Measurements from ENCODE around the gene SLC9A9. TPM values are rescaled to one million over a fixed set of nuclear protein-coding genes. Genes with fewer than 3 reads are reported as not detected.

The SLC9A9 gene
- total and polyA plus RNA-seq, 12 donors = 1.3 to 8.4 (median 3.0) TPM

DNA sequence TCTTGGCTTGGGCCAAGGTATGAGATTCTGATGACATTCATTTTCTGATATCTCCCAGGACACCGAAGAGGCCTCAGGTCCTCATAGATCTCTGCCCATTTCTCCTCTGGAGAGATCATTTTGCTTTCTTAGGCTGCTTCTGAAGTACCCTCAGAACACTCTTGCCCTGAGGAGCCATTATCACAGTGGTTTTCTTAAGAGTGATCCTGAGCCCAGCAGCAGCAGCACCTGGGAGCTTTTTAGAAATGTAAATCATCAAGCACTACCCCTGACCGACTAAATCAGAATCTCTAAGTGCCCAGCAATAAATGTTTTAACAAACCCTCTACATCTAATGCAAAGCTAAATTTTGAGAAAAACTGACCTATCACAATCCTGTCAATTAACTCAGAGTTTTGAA, 40.6 kb upstream of the SLC9A9 start:
- H3K27ac ChIP-seq = no peak overlapping the region
- TF ChIP-seq, protein P1, sequence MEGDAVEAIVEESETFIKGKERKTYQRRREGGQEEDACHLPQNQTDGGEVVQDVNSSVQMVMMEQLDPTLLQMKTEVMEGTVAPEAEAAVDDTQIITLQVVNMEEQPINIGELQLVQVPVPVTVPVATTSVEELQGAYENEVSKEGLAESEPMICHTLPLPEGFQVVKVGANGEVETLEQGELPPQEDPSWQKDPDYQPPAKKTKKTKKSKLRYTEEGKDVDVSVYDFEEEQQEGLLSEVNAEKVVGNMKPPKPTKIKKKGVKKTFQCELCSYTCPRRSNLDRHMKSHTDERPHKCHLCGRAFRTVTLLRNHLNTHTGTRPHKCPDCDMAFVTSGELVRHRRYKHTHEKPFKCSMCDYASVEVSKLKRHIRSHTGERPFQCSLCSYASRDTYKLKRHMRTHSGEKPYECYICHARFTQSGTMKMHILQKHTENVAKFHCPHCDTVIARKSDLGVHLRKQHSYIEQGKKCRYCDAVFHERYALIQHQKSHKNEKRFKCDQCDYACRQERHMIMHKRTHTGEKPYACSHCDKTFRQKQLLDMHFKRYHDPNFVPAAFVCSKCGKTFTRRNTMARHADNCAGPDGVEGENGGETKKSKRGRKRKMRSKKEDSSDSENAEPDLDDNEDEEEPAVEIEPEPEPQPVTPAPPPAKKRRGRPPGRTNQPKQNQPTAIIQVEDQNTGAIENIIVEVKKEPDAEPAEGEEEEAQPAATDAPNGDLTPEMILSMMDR (IDR thresholded peaks at IDR 0.05) = no peak
- H3K4me3 ChIP-seq = no peak overlapping the region
- 73 to 75% methylated on average over 2 of the region's 2 CpGs for WGBS, 2 donors
- DNase-seq (no peak), ATAC-seq (no peak)
- H3K27me3 ChIP-seq = peaks cover 0 to 2% (median 0%) of the 10 kb centered on the region in 7 donors
- no peaks in the 10 kb centered on the region for H3K36me3 ChIP-seq
- intact Hi-C loops (cut with DNase I) = no loop called here
- no peaks in the 10 kb centered on the region for H3K4me1 ChIP-seq
- no peaks in the 10 kb centered on the region for H3K9me3 ChIP-seq

DNA sequence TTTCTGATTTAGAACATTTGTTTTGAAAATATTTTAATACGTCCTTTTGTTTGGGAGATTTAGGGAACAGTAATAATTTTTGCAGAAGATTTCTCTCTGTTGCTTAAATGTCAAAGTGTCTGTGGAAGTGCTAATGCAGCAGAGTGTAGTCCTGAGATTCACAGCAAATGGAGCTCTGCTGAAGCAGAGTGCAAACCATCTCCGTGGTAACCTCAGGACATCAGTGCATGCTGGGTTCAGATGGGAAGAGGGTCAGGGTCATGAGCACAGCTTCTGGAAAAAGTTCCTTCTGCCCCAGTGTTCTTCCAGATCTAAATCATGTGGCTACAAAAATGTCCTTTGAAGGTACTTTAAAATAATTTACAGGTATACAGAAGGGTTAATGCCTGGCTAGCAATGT, 39.9 kb upstream of the SLC9A9 start:
- 67 to 68% methylated on average over 2 of the region's 2 CpGs for WGBS, 2 donors
- ATAC-seq (no peak), DNase-seq (no peak)
- H3K9me3 ChIP-seq = no peaks in the 10 kb centered on the region
- H3K27me3 ChIP-seq = no peaks in the 10 kb centered on the region
- no peak overlapping the region for H3K27ac ChIP-seq
- TF ChIP-seq, protein P1 (IDR thresholded peaks at IDR 0.05) = no peak
- no peak overlapping the region for H3K4me3 ChIP-seq
- intact Hi-C loops (cut with DNase I) = no loop called here
- no peaks in the 10 kb centered on the region for H3K4me1 ChIP-seq
- H3K36me3 ChIP-seq = no peaks in the 10 kb centered on the region

DNA sequence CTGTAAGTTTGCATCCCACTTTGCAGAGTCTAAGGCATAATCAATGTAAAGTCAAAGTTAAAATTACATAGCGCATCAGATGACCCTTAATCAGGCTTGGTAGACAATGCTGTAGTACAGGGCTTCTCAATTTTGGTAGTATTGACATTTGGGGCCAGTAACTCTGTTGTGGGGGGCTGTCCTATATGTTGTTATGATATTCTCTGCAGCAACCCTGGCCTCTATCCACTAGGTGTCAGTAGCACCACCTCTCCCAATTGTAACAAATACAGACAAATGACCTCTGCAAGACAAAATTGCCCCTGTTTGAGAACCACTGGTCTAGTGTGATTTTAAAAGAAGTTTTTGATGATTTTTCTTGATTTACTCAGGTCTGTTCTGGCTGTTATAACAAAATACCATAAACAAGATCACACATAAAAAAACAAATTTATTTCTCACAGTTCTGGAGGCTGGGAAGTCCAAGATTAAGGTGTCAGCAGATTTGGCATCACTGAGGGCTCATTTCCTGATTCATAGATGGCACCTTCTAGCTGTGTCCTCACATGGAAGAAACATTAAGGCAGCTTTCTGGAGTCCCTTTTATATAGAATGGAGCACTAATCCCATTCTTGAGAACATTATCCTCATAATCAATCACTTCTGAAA, 37.6 kb upstream of the SLC9A9 start:
- H3K27me3 ChIP-seq = no peaks in the 10 kb centered on the region
- H3K4me1 ChIP-seq = peaks cover 0 to 2% (median 0%) of the 10 kb centered on the region in 9 donors
- H3K9me3 ChIP-seq = no peaks in the 10 kb centered on the region
- ATAC-seq (peak in 1 of 8 donors; percentile 50), DNase-seq (no peak)
- 94 to 97% methylated on average over 1 of the region's 1 CpG for WGBS, 2 donors
- H3K4me3 ChIP-seq = no peak overlapping the region
- H3K27ac ChIP-seq = no peak overlapping the region
- TF ChIP-seq, protein P1 (IDR thresholded peaks at IDR 0.05) = peak in 8 of 9 donors; percentile 37 to 72 (median 60)
- intact Hi-C loops (cut with DNase I) = no loop called here
- H3K36me3 ChIP-seq = no peaks in the 10 kb centered on the region

DNA sequence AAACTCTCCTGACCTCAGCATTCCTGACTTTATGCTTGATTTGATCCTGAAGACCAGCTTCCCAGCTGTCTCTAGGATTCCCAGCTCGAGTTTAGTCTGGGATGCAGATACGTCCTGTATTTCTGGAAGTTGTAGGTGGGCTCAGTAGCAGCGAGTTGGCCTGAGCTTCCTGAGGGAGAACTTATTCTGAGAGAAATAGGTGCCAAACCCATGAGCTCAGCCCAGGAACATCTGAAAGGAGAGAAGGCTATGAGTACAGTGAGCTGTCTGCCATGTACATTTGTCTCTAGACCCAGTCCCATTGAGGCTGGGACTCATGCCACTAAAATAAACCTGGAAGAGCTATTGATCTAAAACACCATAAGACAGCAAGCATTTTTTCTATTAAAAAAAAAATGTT, 36.6 kb upstream of the SLC9A9 start:
- Histone ChIP-seq H3K4me1 (peaks cover 0 to 4% (median 0%) of the 10 kb centered on the region in 9 donors), H3K27ac (no peak overlapping the region), H3K36me3 (no peaks in the 10 kb centered on the region), H3K27me3 (no peaks in the 10 kb centered on the region), H3K9me3 (no peaks in the 10 kb centered on the region), H3K4me3 (no peak overlapping the region)
- WGBS, 2 donors = 54 to 55% methylated on average over 3 of the region's 3 CpGs
- intact Hi-C loops (cut with DNase I) = no loop called here
- DNase-seq = no peak
- TF ChIP-seq, protein P1 (IDR thresholded peaks at IDR 0.05) = no peak
- ATAC-seq = no peak

Data from heart right ventricle (tissue), 16 donors.